D721Med (cell line): ENCODE results near the gene BCAR3.

ENCODE experiments used
- DNase-seq: peaks from one replicate; pipeline ENCODE4 v3.0.0; 2011; ENCODE audit warnings: low spot score; ENCODE audit not compliant: insufficient read length
- FAIRE-seq: peaks from 2 replicates; lab custom pipeline; 2011; peaks lifted over from hg19 to GRCh38; lab: Jason Lieb, UNC
- CTCF ChIP-seq: IDR thresholded peaks from 2 replicates; pipeline ENCODE4 v1.5.1; 2012; ENCODE audit warnings: mild to moderate bottlenecking, control low read depth; ENCODE audit not compliant: insufficient read depth; ENCODE audit errors: missing control alignments

Gene BCAR3

GRCh38 chr1:93640656-93641440, 40.8 kb downstream of the BCAR3 start:
- FAIRE-seq (no peak), DNase-seq (no peak)
- TF ChIP-seq CTCF: no peak

GRCh38 chr1:93638981-93639380, 42.7 kb downstream of the BCAR3 start:
- DNase-seq: no peak
- no peak for TF ChIP-seq CTCF
- no peak for FAIRE-seq

- FAIRE-seq: no peak
- no peak for DNase-seq
- TF ChIP-seq CTCF: no peak
Observed at GRCh38 chr1:93638307-93638847, 43.3 kb downstream of the BCAR3 start.

- FAIRE-seq: no peak
- no peak for TF ChIP-seq CTCF
- no peak for DNase-seq
Observed at GRCh38 chr1:93636712-93637111, 44.9 kb downstream of the BCAR3 start.

- FAIRE-seq: no peak
- TF ChIP-seq CTCF: no peak
- DNase-seq: no peak
Observed at GRCh38 chr1:93635614-93636543, 45.8 kb downstream of the BCAR3 start.

GRCh38 chr1:93633313-93633712, 48.3 kb downstream of the BCAR3 start:
- no peak for DNase-seq
- FAIRE-seq: no peak
- no peak for TF ChIP-seq CTCF
